Thyroid gland (tissue), 4 donors: ENCODE results near the gene MAN2A2. TPM values are rescaled to one million over a fixed set of nuclear protein-coding genes. Genes with fewer than 3 reads are reported as not detected.
A peak's percentile ranks its signal among the peaks of the same experiment; 100 is the strongest.

Experiments
- DNase-seq, 2 donors: peaks; one replicate each; pipeline ENCODE4 v3.0.0-alpha.2; 2019
- H3K27ac ChIP-seq, 3 donors: fragments of 200-600 bp; sonication (generic); 1 replicate in 2 of 3; 2 replicates in 1 of 3; pipeline ENCODE4 v1.5.1; 2016 to 2019; ENCODE audit warnings: mild to moderate bottlenecking in 1 of 3, moderate library complexity in 1 of 3
- H3K27me3 ChIP-seq: fragments of 200-600 bp; sonication (generic); one replicate; pipeline ENCODE4 v1.5.1; 2019
- H3K36me3 ChIP-seq, 2 donors: fragments of 200-600 bp; sonication (generic); one replicate each; pipeline ENCODE4 v1.5.1; 2016 to 2019
- H3K4me1 ChIP-seq, 2 donors: fragments of 200-600 bp; sonication (generic); one replicate each; pipeline ENCODE4 v1.5.1; 2017 to 2019
- H3K4me3 ChIP-seq, 3 donors: fragments of 200-600 bp; sonication (generic); replicated peaks in 1 of 3; 1 replicate in 2 of 3; 2 replicates in 1 of 3; pipeline ENCODE4 v1.5.1; 2016; ENCODE audit warnings: mild to moderate bottlenecking in 1 of 3
- H3K9me3 ChIP-seq: fragments of 200-600 bp; sonication (generic); one replicate; pipeline ENCODE4 v1.5.1; 2017
- CTCF ChIP-seq, 6 experiments: fragments of 200-600 bp in 3 of 6; fragments of 450-650 bp in 3 of 6; sonication (generic) in 3 of 6; IDR thresholded peaks; one replicate each; pipeline ENCODE4 v1.5.1; 2016 to 2019; ENCODE audit warnings: antibody characterized with exemption in 6 of 6, mild to moderate bottlenecking in 2 of 6, inconsistent platforms in 1 of 6, moderate library complexity in 1 of 6
- POLR2A ChIP-seq, 2 donors: fragments of 450-650 bp; IDR thresholded peaks; one replicate each; pipeline ENCODE4 v1.6.1; 2017; ENCODE audit warnings: antibody characterized with exemption in 2 of 2, mild to moderate bottlenecking in 2 of 2, moderate library complexity in 1 of 2
- WGBS, 2 donors: methylation state at CpG; one replicate each; pipeline ENCODE4 v1.1.5; 2017; 5-methylcytosine and 5-hydroxymethylcytosine counted together
- intact Hi-C: fragments of 100-400 bp; cut with DNase I; formaldehyde crosslinking; loops from one replicate; pipeline ENCODE4 v1.15.1; 2023
- total RNA-seq, 4 donors: library from RNA; depleted of rRNA; stranded (reverse); fragments of >200 nt; gene quantifications; one replicate each; pipeline ENCODE4 v1.2.3, GENCODE V29; 2016

The MAN2A2 gene
- total RNA-seq, 4 donors from 2014 or later = 30.1 to 129 (median 58.9) TPM

DNA sequence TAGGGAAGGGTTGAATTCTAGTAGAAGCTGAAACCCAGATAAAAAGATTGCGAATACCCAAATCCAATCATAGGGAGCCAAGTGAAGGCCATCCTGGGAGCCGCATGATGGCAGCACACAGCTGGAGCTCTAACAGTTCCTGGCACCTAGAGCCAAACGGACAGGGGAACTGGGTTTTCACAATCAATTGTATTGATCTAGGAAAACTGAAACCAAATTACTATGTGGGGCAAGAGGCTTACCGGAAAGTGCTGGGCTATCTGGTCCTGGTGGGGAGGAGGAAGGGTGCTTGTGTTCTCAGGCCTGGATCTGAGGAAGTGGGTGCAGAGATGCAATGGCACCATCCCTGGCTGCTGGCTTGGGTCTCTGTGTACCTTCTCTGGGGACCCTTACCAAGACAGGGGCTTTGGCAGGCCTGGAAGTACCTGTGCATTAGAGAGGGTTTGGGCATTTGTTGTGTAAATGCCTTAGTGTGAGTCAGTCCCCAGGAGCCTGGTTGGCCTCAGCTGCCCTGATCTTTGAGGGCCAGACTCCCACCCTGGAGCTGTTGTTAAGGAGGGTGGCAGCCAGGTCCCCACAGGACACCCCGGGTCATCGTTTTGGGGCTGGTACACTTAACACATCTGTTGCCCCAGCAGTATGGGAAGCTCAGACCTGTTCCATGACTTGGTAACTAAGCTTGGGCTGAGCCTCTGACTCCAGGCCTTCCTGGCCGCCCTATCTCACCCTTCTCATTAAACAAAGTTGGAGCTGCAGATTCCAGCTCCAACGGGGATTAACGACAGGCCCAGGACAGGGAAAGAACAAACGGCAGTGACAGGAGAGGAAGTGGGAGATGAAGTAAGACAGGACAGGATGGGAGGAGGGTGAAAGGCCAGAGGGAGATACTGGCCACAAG lies 43.6 kb upstream of the MAN2A2 start:
- WGBS, 2 donors = 72 to 77% methylated on average over 10 of the region's 10 CpGs
- TF ChIP-seq CTCF (IDR thresholded peaks at IDR 0.05) = no peak

GRCh38 chr15:90860450-90860849 lies 42.7 kb upstream of the MAN2A2 start:
- intact Hi-C loops = no loop called here
- TF ChIP-seq CTCF (IDR thresholded peaks at IDR 0.05) (no peak), POLR2A (IDR thresholded peaks at IDR 0.05) (no peak)

More for the DNA sequence above, 43.6 kb upstream of the MAN2A2 start:
- Histone ChIP-seq H3K9me3 (no peaks in the 10 kb centered on the region), H3K27ac (no peak overlapping the region), H3K4me3 (no peak overlapping the region), H3K4me1 (peaks cover 12 to 30% of the 10 kb centered on the region in 2 donors), H3K27me3 (no peaks in the 10 kb centered on the region), H3K36me3 (no peaks in the 10 kb centered on the region)
- DNase-seq = no peak
- intact Hi-C loops = no loop called here

DNA sequence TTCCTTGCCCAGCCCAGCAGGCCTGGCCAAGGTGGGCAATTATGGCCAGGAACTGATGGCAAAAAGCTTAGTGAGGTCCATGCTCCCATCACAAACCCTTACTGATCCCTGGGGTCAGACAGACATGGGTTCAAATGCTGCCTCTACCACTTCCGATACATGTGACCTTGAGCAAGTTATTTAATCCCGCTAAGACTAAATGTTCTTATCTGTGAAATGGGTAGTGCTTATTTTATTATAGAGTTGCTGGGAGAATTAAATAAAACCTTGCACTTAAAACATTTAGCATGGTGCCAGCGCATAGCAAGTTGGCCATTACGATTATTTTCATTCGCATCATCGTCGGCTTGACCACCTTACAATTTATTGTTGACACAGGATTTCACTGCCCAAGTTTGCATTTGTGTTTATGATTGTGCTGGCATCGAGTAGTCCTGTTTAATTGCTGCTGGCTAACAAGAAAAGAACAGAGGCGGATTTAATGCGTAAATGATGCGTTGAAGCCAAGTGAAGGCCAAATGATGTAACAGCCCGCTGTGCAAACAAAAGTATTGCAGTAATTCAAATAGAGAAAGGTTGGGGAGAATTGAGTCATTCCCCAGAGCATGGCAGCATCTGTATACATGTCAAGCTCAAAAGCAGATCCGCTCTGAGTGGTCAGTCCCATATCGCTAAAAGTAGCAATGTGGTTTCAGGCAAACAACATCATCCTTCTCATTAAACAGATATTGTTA lies 42.0 kb upstream of the MAN2A2 start:
- Histone ChIP-seq H3K9me3 (no peaks in the 10 kb centered on the region), H3K27ac (no peak overlapping the region), H3K4me1 (peaks cover 11 to 32% of the 10 kb centered on the region in 2 donors), H3K36me3 (no peaks in the 10 kb centered on the region), H3K4me3 (no peak overlapping the region), H3K27me3 (no peaks in the 10 kb centered on the region)
- TF ChIP-seq POLR2A (IDR thresholded peaks at IDR 0.05) (no peak), CTCF (IDR thresholded peaks at IDR 0.05) (no peak)
- no peak for DNase-seq
- intact Hi-C loops = no loop called here
- WGBS, 2 donors = 90 to 93% methylated on average over 14 of the region's 14 CpGs

More at GRCh38 chr15:90860450-90860849, 42.7 kb upstream of the MAN2A2 start:
- Histone ChIP-seq H3K36me3 (no peaks in the 10 kb centered on the region), H3K4me3 (no peak overlapping the region), H3K27ac (no peak overlapping the region), H3K4me1 (peaks cover 11 to 28% of the 10 kb centered on the region in 2 donors), H3K9me3 (no peaks in the 10 kb centered on the region), H3K27me3 (no peaks in the 10 kb centered on the region)
- WGBS, 2 donors = 80 to 84% methylated on average over 7 of the region's 7 CpGs
- DNase-seq = no peak

DNA sequence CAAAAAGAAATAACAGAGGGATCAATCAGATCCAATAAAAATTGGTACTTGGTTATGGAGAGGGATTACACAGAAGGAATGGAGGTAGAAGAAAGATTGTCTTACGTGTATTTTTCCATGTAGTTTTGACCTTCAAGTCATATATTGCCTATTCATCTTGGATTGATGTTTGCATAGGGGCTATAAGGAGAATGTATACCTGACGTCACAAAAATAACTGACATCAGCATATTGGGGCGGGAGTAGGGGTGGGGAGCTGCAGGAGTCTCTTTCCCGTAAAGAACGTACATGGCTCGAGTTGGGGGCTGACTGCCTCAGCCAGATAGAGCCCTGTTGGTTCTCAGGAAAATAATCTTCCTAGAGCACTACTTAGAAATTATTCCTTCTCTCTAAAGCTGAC lies 40.6 kb upstream of the MAN2A2 start:
- peaks cover 19 to 34% of the 10 kb centered on the region in 2 donors for H3K4me1 ChIP-seq
- no peak for DNase-seq
- TF ChIP-seq CTCF (IDR thresholded peaks at IDR 0.05) = no peak
- TF ChIP-seq POLR2A (IDR thresholded peaks at IDR 0.05) = no peak
- H3K9me3 ChIP-seq = no peaks in the 10 kb centered on the region
- H3K36me3 ChIP-seq = no peaks in the 10 kb centered on the region
- peak overlapping the region in 1 of 3 donors; percentile 27 for H3K27ac ChIP-seq
- WGBS, 2 donors = 87 to 95% methylated on average over 6 of the region's 6 CpGs
- no peaks in the 10 kb centered on the region for H3K27me3 ChIP-seq
- intact Hi-C loops = no loop called here
- no peak overlapping the region for H3K4me3 ChIP-seq
